K562 (cell line): ENCODE results near the gene DDX46. TPM values are rescaled to one million over a fixed set of nuclear protein-coding genes. Genes with fewer than 3 reads are reported as not detected.

Source experiments
- ATAC-seq: fragments of 200-7000 bp; cut with Tn5 transposase; 3 replicates; pipeline ENCODE4 v1.9.1; 2020; ENCODE audit warnings: moderate library complexity
- BruUV-seq: library from RNA; stranded (reverse); fragments of 400-500 nt; replicated peaks from 2 replicates; lab custom pipeline; 2021; lab: Mats Ljungman, UMichigan
- CTCF ChIA-PET: fragments of 300-600 bp; formaldehyde crosslinking; extraction: SDS; loops from one replicate; lab custom pipeline; 2021; ENCODE audit warnings: low intra/inter-chr PET ratio; lab: Yijun Ruan, JAX
- POLR2A ChIA-PET: fragments of 300-600, 350-650 bp; sonication (Branson Sonifier 250); formaldehyde crosslinking; extraction: SDS; loops from one replicate; lab custom pipeline; 2021; ENCODE audit warnings: antibody characterized with exemption, inconsistent platforms; lab: Yijun Ruan, JAX
- DNase-seq, 4 experiments: peaks; one replicate each; pipeline versions ENCODE4 v3.0.0 to v3.0.0-alpha.2; 2011 to 2018; ENCODE audit warnings: low spot score in 3 of 4, mixed read lengths in 3 of 4; ENCODE audit errors: extremely low read depth in 1 of 4
- FAIRE-seq: peaks from 2 replicates; lab custom pipeline; 2011; peaks lifted over from hg19 to GRCh38; lab: Jason Lieb, UNC
- H2AFZ ChIP-seq: 2 replicates; pipeline ENCODE4 v1.6.0; 2011; ENCODE audit warnings: low read depth, low read length, control low read depth, inconsistent platforms
- H3K27ac ChIP-seq: fragments of 200-600 bp; 3 replicates; pipeline ENCODE4 v1.8.0; 2011; ENCODE audit warnings: low read depth, mild to moderate bottlenecking, control low read depth, inconsistent platforms, low read length, moderate library complexity, mixed read lengths; ENCODE audit errors: extremely low read depth
- H3K27me3 ChIP-seq, 2 experiments: fragments of 300-600 bp in 1 of 2; 2 replicates in 1 of 2; 3 replicates in 1 of 2; pipeline versions ENCODE4 v1.6.0 to v1.8.0; 2011; ENCODE audit warnings: inconsistent platforms in 2 of 2, low read length in 2 of 2, mild to moderate bottlenecking in 1 of 2, mixed read lengths in 1 of 2, moderate library complexity in 1 of 2; ENCODE audit not compliant: control insufficient read depth in 2 of 2, insufficient read depth in 2 of 2
- H3K36me3 ChIP-seq: fragments of 300-600 bp; 3 replicates; pipeline ENCODE4 v1.8.0; 2011; ENCODE audit warnings: mild to moderate bottlenecking, low read length, inconsistent platforms; ENCODE audit not compliant: control insufficient read depth, insufficient read depth
- H3K4me1 ChIP-seq, 2 experiments: fragments of 200-600 bp in 1 of 2; replicated peaks in 1 of 2; 2 replicates in 1 of 2; 3 replicates in 1 of 2; pipeline versions ENCODE4 v1.5.1 to v1.8.0; 2011; ENCODE audit warnings: inconsistent platforms in 2 of 2, low read length in 2 of 2, mild to moderate bottlenecking in 1 of 2, mixed read lengths in 1 of 2, moderate library complexity in 1 of 2; ENCODE audit not compliant: control insufficient read depth in 2 of 2, insufficient read depth in 2 of 2
- H3K4me2 ChIP-seq: 2 replicates; pipeline ENCODE4 v1.6.1; 2011; ENCODE audit warnings: low read length, control low read depth, inconsistent platforms, mixed read lengths; ENCODE audit not compliant: insufficient read depth
- H3K4me3 ChIP-seq: fragments of 200-600 bp; sonication (generic), shearing (Covaris generic); 2 replicates; pipeline ENCODE4 v1.5.1; 2016; ENCODE audit warnings: control low read depth, inconsistent platforms
- H3K79me2 ChIP-seq: fragments of 200-600 bp; 3 replicates; pipeline ENCODE4 v1.8.0; 2011; ENCODE audit warnings: low read length, inconsistent platforms; ENCODE audit not compliant: control insufficient read depth, insufficient read depth
- H3K9ac ChIP-seq, 2 experiments: 2 replicates each; pipeline versions ENCODE4 v1.6.0 to v1.6.1; 2011; ENCODE audit warnings: low read depth in 2 of 2, low read length in 2 of 2, control low read depth in 1 of 2, inconsistent platforms in 1 of 2, mild to moderate bottlenecking in 1 of 2, mixed read lengths in 1 of 2; ENCODE audit not compliant: insufficient read depth in 1 of 2
- H3K9me1 ChIP-seq: one replicate; pipeline ENCODE4 v1.6.0; 2011; ENCODE audit warnings: inconsistent platforms, mild to moderate bottlenecking, low read length, moderate library complexity; ENCODE audit not compliant: control insufficient read depth, insufficient read depth
- H3K9me3 ChIP-seq: replicated peaks from 2 replicates; pipeline ENCODE4 v1.5.1; 2011; ENCODE audit warnings: low read depth, low read length, inconsistent platforms; ENCODE audit not compliant: control insufficient read depth, insufficient read depth
- H4K20me1 ChIP-seq: replicated peaks from 2 replicates; pipeline ENCODE4 v1.6.1; 2011; ENCODE audit warnings: low read length, inconsistent platforms, mixed read lengths; ENCODE audit not compliant: control insufficient read depth, insufficient read depth
- CREB1 ChIP-seq, 2 experiments: sonication (generic) in 1 of 2; formaldehyde crosslinking in 1 of 2; IDR thresholded peaks; 2 replicates each; pipeline versions ENCODE4 v1.6.1 to v1.8.0; 2012 to 2022; ENCODE audit warnings: inconsistent platforms in 1 of 2, mild to moderate bottlenecking in 1 of 2, missing genetic modification reagents in 1 of 2, moderate library complexity in 1 of 2
- FOXA1 ChIP-seq: fragments of 450-650 bp; IDR thresholded peaks from 2 replicates; pipeline ENCODE4 v1.6.1; 2016; ENCODE audit warnings: mild to moderate bottlenecking, borderline replicate concordance
- HDAC6 ChIP-seq: IDR thresholded peaks from 2 replicates; pipeline ENCODE4 v1.6.1; 2012; ENCODE audit warnings: low read depth, mild to moderate bottlenecking, control low read depth, inconsistent platforms, low read length, moderate library complexity
- PATZ1 ChIP-seq: fragments of 250-450 bp; sonication (Bioruptor Pico); IDR thresholded peaks from 2 replicates; pipeline ENCODE4 v1.5.0; 2020; ENCODE audit warnings: mild to moderate bottlenecking, borderline replicate concordance
- POLR3G ChIP-seq: IDR thresholded peaks from 2 replicates; pipeline ENCODE4 v1.6.1; 2011; ENCODE audit not compliant: insufficient read length, insufficient replicate concordance; ENCODE audit errors: extremely low read depth
- SMARCA5 ChIP-seq: fragments of 450-650 bp; IDR thresholded peaks from 2 replicates; pipeline ENCODE4 v1.6.1; 2016
- WGBS: fragments of 100-300 bp; shearing (Covaris generic); methylation state at CpG from one replicate; pipeline ENCODE4 v1.1.6; 2016; ENCODE audit warnings: low coverage, mixed read lengths; ENCODE audit not compliant: insufficient coverage; ENCODE audit errors: missing lambda C conversion rate; 5-methylcytosine and 5-hydroxymethylcytosine counted together
- in situ Hi-C: fragments of 300-500 bp; cut with MboI; formaldehyde crosslinking; loops from 4 replicates; pipeline ENCODE4 v1.15.0; 2018; ENCODE audit warnings: inconsistent platforms, mixed read lengths
- intact Hi-C: fragments of 100-400 bp; cut with micrococcal nuclease; formaldehyde crosslinking; loops from 2 replicates; pipeline ENCODE4 v1.14.2; 2022
- polyA plus RNA-seq, 8 experiments: library from polyadenylated mRNA; depleted of rRNA in 4 of 8; stranded (reverse) in 5 of 8; unstranded in 3 of 8; fragments of >200 nt; fragmentation: Nextera tagmentation in 2 of 8; fragmentation: Illumina TruSeq in 1 of 8; extraction: Ambion mirVana in 2 of 8; extraction: Trizol in 1 of 8; gene quantifications; 2 replicates each; pipeline versions ENCODE4 v1.2.1 to v1.2.3, GENCODE V29; 2011 to 2014; ENCODE audit warnings: inconsistent platforms in 1 of 8, missing spikeins in 1 of 8
- total RNA-seq, 7 experiments: library from RNA; depleted of rRNA in 6 of 7; stranded (reverse); fragments of >200 nt in 6 of 7; fragmentation: Illumina TruSeq in 2 of 7; extraction: Trizol in 2 of 7; gene quantifications; 2 replicates each; pipeline versions ENCODE4 v1.2.1 to v1.2.3, GENCODE V29; 2011 to 2021; ENCODE audit warnings: low replicate concordance in 1 of 7
- TF ChIP-seq, protein P1 (sequence below): fragments of 200-800 bp; sonication (Bioruptor generic); IDR thresholded peaks from 2 replicates; pipeline ENCODE4 v1.6.1; 2017; ENCODE audit warnings: missing genetic modification characterization, missing compliant biosample characterization
- TF ChIP-seq, protein P2 (sequence below), 2 experiments: fragments of 250-450 bp in 1 of 2; fragments of 450-650 bp in 1 of 2; sonication (Bioruptor Pico) in 1 of 2; IDR thresholded peaks; 2 replicates each; pipeline versions ENCODE4 v1.6.1 to v1.8.0; 2016 to 2021; ENCODE audit warnings: mild to moderate bottlenecking in 2 of 2, moderate library complexity in 2 of 2, missing compliant biosample characterization in 1 of 2, missing genetic modification characterization in 1 of 2
- TF ChIP-seq, protein P3 (sequence below): fragments of 250-450 bp; sonication (Bioruptor Pico); IDR thresholded peaks from 2 replicates; pipeline ENCODE4 v1.4.0; 2020

DDX46 gene
- total and polyA plus RNA-seq, 9 of the 15 experiments (the other 6 are each of a cell fraction or from before 2014, with no cell fraction given) = 26.2 to 99.0 (median 76.4) TPM

- TF ChIP-seq, protein P1, sequence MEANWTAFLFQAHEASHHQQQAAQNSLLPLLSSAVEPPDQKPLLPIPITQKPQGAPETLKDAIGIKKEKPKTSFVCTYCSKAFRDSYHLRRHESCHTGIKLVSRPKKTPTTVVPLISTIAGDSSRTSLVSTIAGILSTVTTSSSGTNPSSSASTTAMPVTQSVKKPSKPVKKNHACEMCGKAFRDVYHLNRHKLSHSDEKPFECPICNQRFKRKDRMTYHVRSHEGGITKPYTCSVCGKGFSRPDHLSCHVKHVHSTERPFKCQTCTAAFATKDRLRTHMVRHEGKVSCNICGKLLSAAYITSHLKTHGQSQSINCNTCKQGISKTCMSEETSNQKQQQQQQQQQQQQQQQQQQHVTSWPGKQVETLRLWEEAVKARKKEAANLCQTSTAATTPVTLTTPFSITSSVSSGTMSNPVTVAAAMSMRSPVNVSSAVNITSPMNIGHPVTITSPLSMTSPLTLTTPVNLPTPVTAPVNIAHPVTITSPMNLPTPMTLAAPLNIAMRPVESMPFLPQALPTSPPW (CRISPR knock-in tag) = no peak
- no peak for TF ChIP-seq CREB1 (IDR thresholded peaks at IDR 0.05)
- TF ChIP-seq CREB1 (CRISPR knock-in tag; IDR thresholded peaks at IDR 0.05) = no peak
- no peak for TF ChIP-seq SMARCA5
- TF ChIP-seq, protein P2, sequence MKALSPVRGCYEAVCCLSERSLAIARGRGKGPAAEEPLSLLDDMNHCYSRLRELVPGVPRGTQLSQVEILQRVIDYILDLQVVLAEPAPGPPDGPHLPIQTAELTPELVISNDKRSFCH (CRISPR knock-in tag; IDR thresholded peaks at IDR 0.05) = no peak
- TF ChIP-seq, protein P2 (tag; IDR thresholded peaks at IDR 0.05) = no peak
Observed at GRCh38 chr5:134824681-134825080, 66.1 kb downstream of the DDX46 start (continued).

DNA sequence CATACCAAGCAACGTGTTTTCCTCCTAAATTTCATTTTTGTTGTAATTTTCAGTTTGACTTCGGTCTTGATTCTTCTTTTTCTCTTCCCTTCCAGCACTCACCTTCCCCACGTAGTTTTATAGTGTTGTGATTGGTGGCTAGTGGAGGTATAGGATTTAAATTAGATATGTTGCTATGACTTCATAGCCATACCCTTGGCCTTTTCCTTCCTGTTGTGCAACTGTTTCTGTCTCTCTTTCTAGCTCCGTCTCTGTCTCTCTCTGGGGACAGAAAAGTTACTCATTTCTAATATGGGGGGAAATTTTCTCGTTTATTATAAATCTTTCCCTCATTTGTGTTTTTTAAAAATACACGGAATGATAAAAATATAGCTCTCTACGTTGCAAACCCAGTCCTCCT lies 66.6 kb downstream of the DDX46 start:
- FAIRE-seq (no peak), ATAC-seq (no peak)
- POLR2A ChIA-PET = interaction anchor here (1.0 kb wide), 1 partner anchor 16 kb away, joined by 8 read pairs; no protein-coding TSS in a partner anchor
- no peaks in the 10 kb centered on the region for H4K20me1 ChIP-seq
- no peaks in the 10 kb centered on the region for H3K27me3 ChIP-seq
- H3K4me3 ChIP-seq = no peak overlapping the region
- 87% methylated on average over 7 of the region's 7 CpGs for WGBS
- no peak overlapping the region for H3K4me2 ChIP-seq
- intact Hi-C loops = no loop called here
- H3K27ac ChIP-seq = no peak overlapping the region
- no peaks in the 10 kb centered on the region for H3K4me1 ChIP-seq
- no peaks in the 10 kb centered on the region for H3K79me2 ChIP-seq
- TF ChIP-seq FOXA1 (no peak), HDAC6 (no peak), POLR3G (no peak), PATZ1 (no peak)
- TF ChIP-seq, protein P3, sequence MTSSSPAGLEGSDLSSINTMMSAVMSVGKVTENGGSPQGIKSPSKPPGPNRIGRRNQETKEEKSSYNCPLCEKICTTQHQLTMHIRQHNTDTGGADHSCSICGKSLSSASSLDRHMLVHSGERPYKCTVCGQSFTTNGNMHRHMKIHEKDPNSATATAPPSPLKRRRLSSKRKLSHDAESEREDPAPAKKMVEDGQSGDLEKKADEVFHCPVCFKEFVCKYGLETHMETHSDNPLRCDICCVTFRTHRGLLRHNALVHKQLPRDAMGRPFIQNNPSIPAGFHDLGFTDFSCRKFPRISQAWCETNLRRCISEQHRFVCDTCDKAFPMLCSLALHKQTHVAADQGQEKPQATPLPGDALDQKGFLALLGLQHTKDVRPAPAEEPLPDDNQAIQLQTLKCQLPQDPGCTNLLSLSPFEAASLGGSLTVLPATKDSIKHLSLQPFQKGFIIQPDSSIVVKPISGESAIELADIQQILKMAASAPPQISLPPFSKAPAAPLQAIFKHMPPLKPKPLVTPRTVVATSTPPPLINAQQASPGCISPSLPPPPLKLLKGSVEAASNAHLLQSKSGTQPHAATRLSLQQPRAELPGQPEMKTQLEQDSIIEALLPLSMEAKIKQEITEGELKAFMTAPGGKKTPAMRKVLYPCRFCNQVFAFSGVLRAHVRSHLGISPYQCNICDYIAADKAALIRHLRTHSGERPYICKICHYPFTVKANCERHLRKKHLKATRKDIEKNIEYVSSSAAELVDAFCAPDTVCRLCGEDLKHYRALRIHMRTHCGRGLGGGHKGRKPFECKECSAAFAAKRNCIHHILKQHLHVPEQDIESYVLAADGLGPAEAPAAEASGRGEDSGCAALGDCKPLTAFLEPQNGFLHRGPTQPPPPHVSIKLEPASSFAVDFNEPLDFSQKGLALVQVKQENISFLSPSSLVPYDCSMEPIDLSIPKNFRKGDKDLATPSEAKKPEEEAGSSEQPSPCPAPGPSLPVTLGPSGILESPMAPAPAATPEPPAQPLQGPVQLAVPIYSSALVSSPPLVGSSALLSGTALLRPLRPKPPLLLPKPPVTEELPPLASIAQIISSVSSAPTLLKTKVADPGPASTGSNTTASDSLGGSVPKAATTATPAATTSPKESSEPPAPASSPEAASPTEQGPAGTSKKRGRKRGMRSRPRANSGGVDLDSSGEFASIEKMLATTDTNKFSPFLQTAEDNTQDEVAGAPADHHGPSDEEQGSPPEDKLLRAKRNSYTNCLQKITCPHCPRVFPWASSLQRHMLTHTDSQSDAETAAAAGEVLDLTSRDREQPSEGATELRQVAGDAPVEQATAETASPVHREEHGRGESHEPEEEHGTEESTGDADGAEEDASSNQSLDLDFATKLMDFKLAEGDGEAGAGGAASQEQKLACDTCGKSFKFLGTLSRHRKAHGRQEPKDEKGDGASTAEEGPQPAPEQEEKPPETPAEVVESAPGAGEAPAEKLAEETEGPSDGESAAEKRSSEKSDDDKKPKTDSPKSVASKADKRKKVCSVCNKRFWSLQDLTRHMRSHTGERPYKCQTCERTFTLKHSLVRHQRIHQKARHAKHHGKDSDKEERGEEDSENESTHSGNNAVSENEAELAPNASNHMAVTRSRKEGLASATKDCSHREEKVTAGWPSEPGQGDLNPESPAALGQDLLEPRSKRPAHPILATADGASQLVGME = no peak
- TF ChIP-seq, all 486 proteins: peak for 0
- no peak for DNase-seq
- Histone ChIP-seq H3K36me3 (peaks cover 90% of the 10 kb centered on the region), H3K9me3 (no peaks in the 10 kb centered on the region), H3K9me1 (no peaks in the 10 kb centered on the region), H3K9ac (no peak overlapping the region), H2AFZ (no peak overlapping the region)
- BruUV-seq = no TSS peak
- in situ Hi-C loops = no loop called here
- CTCF ChIA-PET = no interaction called here
